ENCODE measurements around the gene CALHM2. TPM values are rescaled to one million over a fixed set of nuclear protein-coding genes. Genes with fewer than 3 reads are reported as not detected.

Gene CALHM2
- total and polyA plus RNA-seq, 9 donors = 42.1 to 105 (median 55.3) TPM

- 93 to 96% (median 94%) methylated on average over 23 of the region's 23 CpGs for WGBS, 3 donors
- Histone ChIP-seq H3K27ac (peak overlapping the region; percentile 40 to 84), H3K27me3 (no peaks in the 10 kb centered on the region), H3K36me3 (no peaks in the 10 kb centered on the region), H3K4me1 (ENCODE audit: insufficient read depth) (peaks cover 43% of the 10 kb centered on the region), H3K4me3 (no peak overlapping the region), H3K9me3 (no peaks in the 10 kb centered on the region)
- no peak for TF ChIP-seq POLR2A (IDR thresholded peaks at IDR 0.05)
- TF ChIP-seq, protein P1, sequence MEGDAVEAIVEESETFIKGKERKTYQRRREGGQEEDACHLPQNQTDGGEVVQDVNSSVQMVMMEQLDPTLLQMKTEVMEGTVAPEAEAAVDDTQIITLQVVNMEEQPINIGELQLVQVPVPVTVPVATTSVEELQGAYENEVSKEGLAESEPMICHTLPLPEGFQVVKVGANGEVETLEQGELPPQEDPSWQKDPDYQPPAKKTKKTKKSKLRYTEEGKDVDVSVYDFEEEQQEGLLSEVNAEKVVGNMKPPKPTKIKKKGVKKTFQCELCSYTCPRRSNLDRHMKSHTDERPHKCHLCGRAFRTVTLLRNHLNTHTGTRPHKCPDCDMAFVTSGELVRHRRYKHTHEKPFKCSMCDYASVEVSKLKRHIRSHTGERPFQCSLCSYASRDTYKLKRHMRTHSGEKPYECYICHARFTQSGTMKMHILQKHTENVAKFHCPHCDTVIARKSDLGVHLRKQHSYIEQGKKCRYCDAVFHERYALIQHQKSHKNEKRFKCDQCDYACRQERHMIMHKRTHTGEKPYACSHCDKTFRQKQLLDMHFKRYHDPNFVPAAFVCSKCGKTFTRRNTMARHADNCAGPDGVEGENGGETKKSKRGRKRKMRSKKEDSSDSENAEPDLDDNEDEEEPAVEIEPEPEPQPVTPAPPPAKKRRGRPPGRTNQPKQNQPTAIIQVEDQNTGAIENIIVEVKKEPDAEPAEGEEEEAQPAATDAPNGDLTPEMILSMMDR (IDR thresholded peaks at IDR 0.05) = no peak
- TF ChIP-seq EP300 (IDR thresholded peaks at IDR 0.05) = no peak
- DNase-seq = no peak
- intact Hi-C loops (cut with DNase I) = loop anchor here in 1 of 4 donors (1.0 kb wide), 1 partner anchor 28 kb away; no protein-coding TSS in a partner anchor
Observed at GRCh38 chr10:103447187-103447586, 5.0 kb downstream of the CALHM2 start.

- peak overlapping the region; percentile 74 to 84 for H3K27ac ChIP-seq
- no peaks in the 10 kb centered on the region for H3K27me3 ChIP-seq
- 23 to 33% (median 23%) methylated on average over 12 of the region's 12 CpGs for WGBS, 3 donors
- H3K4me3 ChIP-seq = no peak overlapping the region
- DNase-seq = peak; percentile 73 to 89 (median 86)
- no peaks in the 10 kb centered on the region for H3K9me3 ChIP-seq
- intact Hi-C loops (cut with DNase I) = no loop called here
- no peaks in the 10 kb centered on the region for H3K36me3 ChIP-seq
- H3K4me1 ChIP-seq (ENCODE audit: insufficient read depth) = peaks cover 50% of the 10 kb centered on the region
- no peak for TF ChIP-seq POLR2A (IDR thresholded peaks at IDR 0.05)
- peak; percentile 89 for TF ChIP-seq EP300 (IDR thresholded peaks at IDR 0.05)
Observed at GRCh38 chr10:103445767-103446567, 6.2 kb downstream of the CALHM2 start.

- TF ChIP-seq POLR2A (IDR thresholded peaks at IDR 0.05) (no peak), EP300 (IDR thresholded peaks at IDR 0.05) (no peak)
- TF ChIP-seq, protein P1 (IDR thresholded peaks at IDR 0.05) = no peak
- Histone ChIP-seq H3K27ac (peak overlapping the region; percentile 74 to 84), H3K4me1 (ENCODE audit: insufficient read depth) (peaks cover 48% of the 10 kb centered on the region), H3K27me3 (no peaks in the 10 kb centered on the region), H3K36me3 (no peaks in the 10 kb centered on the region), H3K4me3 (no peak overlapping the region), H3K9me3 (no peaks in the 10 kb centered on the region)
- no peak for DNase-seq
- WGBS, 3 donors = 86 to 89% (median 88%) methylated on average over 9 of the region's 9 CpGs
- intact Hi-C loops (cut with DNase I) = no loop called here
Observed at GRCh38 chr10:103445366-103445765, 6.8 kb downstream of the CALHM2 start.

- Histone ChIP-seq H3K27me3 (no peaks in the 10 kb centered on the region), H3K4me3 (no peak overlapping the region), H3K4me1 (ENCODE audit: insufficient read depth) (peaks cover 39% of the 10 kb centered on the region), H3K27ac (peak overlapping the region in 1 of 2 donors; percentile 12), H3K9me3 (no peaks in the 10 kb centered on the region), H3K36me3 (no peaks in the 10 kb centered on the region)
- DNase-seq = peak in 1 of 5 donors; percentile 48
- 53 to 70% (median 65%) methylated on average over 10 of the region's 10 CpGs for WGBS, 3 donors
- TF ChIP-seq, protein P1 (IDR thresholded peaks at IDR 0.05) = no peak
- TF ChIP-seq EP300 (IDR thresholded peaks at IDR 0.05) = no peak
- intact Hi-C loops (cut with DNase I) = no loop called here
Observed at GRCh38 chr10:103444478-103444877, 7.7 kb downstream of the CALHM2 start.
